Caco-2 (cell line): ENCODE measurements around the gene MMS22L. TPM values are rescaled to one million over a fixed set of nuclear protein-coding genes. Genes with fewer than 3 reads are reported as not detected.

Experiments
- BruUV-seq: library from RNA; stranded (reverse); fragments of 400-500 nt; replicated peaks from 2 replicates; lab custom pipeline; 2021; lab: Mats Ljungman, UMichigan
- CTCF ChIA-PET: fragments of 300-600 bp; sonication (Branson Sonifier 250); formaldehyde crosslinking; loops from one replicate; lab custom pipeline; 2022; ENCODE audit warnings: antibody characterized with exemption; lab: Charles Lee
- POLR2A ChIA-PET: fragments of 300-600 bp; sonication (Branson Sonifier 250); formaldehyde crosslinking; loops from one replicate; lab custom pipeline; 2022; ENCODE audit warnings: antibody characterized with exemption; lab: Charles Lee
- DNase-seq, 2 experiments: peaks; one replicate each; pipeline versions ENCODE4 v3.0.0 to v3.0.0-alpha.2; 2020 to 2022
- H3K27me3 ChIP-seq: replicated peaks from 2 replicates; pipeline ENCODE4 v1.6.0; 2011; ENCODE audit warnings: low read length; ENCODE audit not compliant: control insufficient read depth, insufficient read depth
- H3K36me3 ChIP-seq: 2 replicates; pipeline ENCODE4 v1.5.1; 2011; ENCODE audit warnings: low read length; ENCODE audit not compliant: control insufficient read depth, insufficient read depth
- H3K4me1 ChIP-seq: fragments of 250-450 bp; sonication (Bioruptor Pico); 2 replicates; pipeline ENCODE4 v1.5.1; 2020; ENCODE audit warnings: mild to moderate bottlenecking
- H3K4me3 ChIP-seq: 2 replicates; pipeline ENCODE4 v1.5.1; 2011; ENCODE audit warnings: low read depth, mild to moderate bottlenecking, control low read depth, low read length
- H3K9me3 ChIP-seq: fragments of 250-450 bp; sonication (Bioruptor Pico); 2 replicates; pipeline ENCODE4 v1.5.1; 2020; ENCODE audit warnings: mild to moderate bottlenecking, moderate library complexity
- H3K27ac Mint-ChIP-seq: one replicate; pipeline ENCODE4 v1.8.0; 2022; ENCODE audit warnings: mixed read lengths; ENCODE audit not compliant: unreplicated experiment
- H3K27me3 Mint-ChIP-seq: one replicate; pipeline ENCODE4 v1.8.0; 2022; ENCODE audit warnings: mixed read lengths; ENCODE audit not compliant: insufficient read depth, unreplicated experiment
- H3K36me3 Mint-ChIP-seq: one replicate; pipeline ENCODE4 v1.8.0; 2022; ENCODE audit warnings: mild to moderate bottlenecking, mixed read lengths; ENCODE audit not compliant: insufficient read depth, unreplicated experiment
- H3K4me1 Mint-ChIP-seq: one replicate; pipeline ENCODE4 v1.8.0; 2022; ENCODE audit warnings: low read depth, mixed read lengths; ENCODE audit not compliant: unreplicated experiment
- H3K4me3 Mint-ChIP-seq: one replicate; pipeline ENCODE4 v1.8.0; 2022; ENCODE audit warnings: mild to moderate bottlenecking, moderate library complexity, mixed read lengths; ENCODE audit not compliant: unreplicated experiment
- H3K9me3 Mint-ChIP-seq: one replicate; pipeline ENCODE4 v1.8.0; 2022; ENCODE audit warnings: mixed read lengths; ENCODE audit not compliant: unreplicated experiment
- CTCF ChIP-seq, 2 experiments: fragments of 200-600 bp in 1 of 2; IDR thresholded peaks; 1 replicate in 1 of 2; 2 replicates in 1 of 2; pipeline versions ENCODE4 v1.5.1 to v1.8.0; 2011 to 2022; ENCODE audit warnings: antibody characterized with exemption in 1 of 2, control low read depth in 1 of 2, inconsistent platforms in 1 of 2, low read depth in 1 of 2, low read length in 1 of 2, mild to moderate bottlenecking in 1 of 2, moderate library complexity in 1 of 2; ENCODE audit not compliant: insufficient read depth in 1 of 2, severe bottlenecking in 1 of 2, unreplicated experiment in 1 of 2
- intact Hi-C: fragments of 100-400 bp; cut with micrococcal nuclease; formaldehyde crosslinking; loops from one replicate; pipeline ENCODE4 v1.10.0; 2022; ENCODE audit not compliant: unreplicated experiment
- total RNA-seq: library from RNA; stranded (reverse); gene quantifications from 2 replicates; pipeline ENCODE4 v1.2.3, GENCODE V29; 2022

The MMS22L gene
- total RNA-seq, 1 experiment from 2014 or later = 32.1 TPM

GRCh38 chr6:97128507-97128906 lies 154.5 kb downstream of the MMS22L start:
- H3K4me3 ChIP-seq = no peak overlapping the region
- H3K36me3 ChIP-seq = no peaks in the 10 kb centered on the region
- no peaks in the 10 kb centered on the region for H3K27me3 ChIP-seq
- H3K9me3 Mint-ChIP-seq = no peaks in the 10 kb centered on the region
- intact Hi-C loops = no loop called here
- BruUV-seq = no TSS peak
- peaks cover 3% of the 10 kb centered on the region for H3K27me3 Mint-ChIP-seq
- no peaks in the 10 kb centered on the region for H3K9me3 ChIP-seq
- DNase-seq = no peak
- CTCF ChIA-PET = no interaction called here
- POLR2A ChIA-PET = no interaction called here
- no peak overlapping the region for H3K27ac Mint-ChIP-seq
- TF ChIP-seq CTCF (IDR thresholded peaks at IDR 0.05; ENCODE audit: insufficient read depth in 1 of 2, low read depth in 1 of 2, low read length in 1 of 2, severe bottlenecking in 1 of 2, unreplicated experiment in 1 of 2) = no peak
- H3K36me3 Mint-ChIP-seq = no peaks in the 10 kb centered on the region
- no peak overlapping the region for H3K4me3 Mint-ChIP-seq
- H3K4me1 ChIP-seq = no peaks in the 10 kb centered on the region
- H3K4me1 Mint-ChIP-seq = no peaks in the 10 kb centered on the region

GRCh38 chr6:97123652-97124051 lies 159.4 kb downstream of the MMS22L start:
- Histone ChIP-seq H3K4me3 (no peak overlapping the region), H3K9me3 (no peaks in the 10 kb centered on the region), H3K36me3 (no peaks in the 10 kb centered on the region), H3K4me1 (no peaks in the 10 kb centered on the region), H3K27me3 (no peaks in the 10 kb centered on the region; the same call in 1 of the 2 replicates)
- intact Hi-C loops = no loop called here
- peaks cover 4% of the 10 kb centered on the region for H3K36me3 Mint-ChIP-seq
- ChIA-PET POLR2A (no interaction called here), CTCF (no interaction called here)
- no TSS peak for BruUV-seq
- H3K27me3 Mint-ChIP-seq = peaks cover 14% of the 10 kb centered on the region
- no peak for DNase-seq
- no peak overlapping the region for H3K4me3 Mint-ChIP-seq
- no peaks in the 10 kb centered on the region for H3K4me1 Mint-ChIP-seq
- no peaks in the 10 kb centered on the region for H3K9me3 Mint-ChIP-seq
- no peak overlapping the region for H3K27ac Mint-ChIP-seq
- no peak for TF ChIP-seq CTCF (IDR thresholded peaks at IDR 0.05; ENCODE audit: insufficient read depth in 1 of 2, low read depth in 1 of 2, low read length in 1 of 2, severe bottlenecking in 1 of 2, unreplicated experiment in 1 of 2)

GRCh38 chr6:97123112-97123511 lies 159.9 kb downstream of the MMS22L start:
- H3K36me3 Mint-ChIP-seq = peaks cover 4% of the 10 kb centered on the region
- no peak for TF ChIP-seq CTCF (IDR thresholded peaks at IDR 0.05; ENCODE audit: insufficient read depth in 1 of 2, low read depth in 1 of 2, low read length in 1 of 2, severe bottlenecking in 1 of 2, unreplicated experiment in 1 of 2)
- POLR2A ChIA-PET = no interaction called here
- no peaks in the 10 kb centered on the region for H3K36me3 ChIP-seq
- intact Hi-C loops = no loop called here
- H3K4me1 Mint-ChIP-seq = no peaks in the 10 kb centered on the region
- CTCF ChIA-PET = no interaction called here
- H3K4me1 ChIP-seq = no peaks in the 10 kb centered on the region
- no peaks in the 10 kb centered on the region for H3K9me3 Mint-ChIP-seq
- no peaks in the 10 kb centered on the region for H3K9me3 ChIP-seq
- peaks cover 11% of the 10 kb centered on the region for H3K27me3 Mint-ChIP-seq
- H3K4me3 Mint-ChIP-seq = no peak overlapping the region
- H3K27me3 ChIP-seq = no peaks in the 10 kb centered on the region; the same call in 1 of the 2 replicates
- no peak for DNase-seq
- no TSS peak for BruUV-seq
- H3K4me3 ChIP-seq = no peak overlapping the region
- H3K27ac Mint-ChIP-seq = no peak overlapping the region
